Breast epithelium (tissue), 3 donors: ENCODE results near the gene HID1.

ENCODE experiments used
- POLR2A ChIP-seq: fragments of 450-650 bp; IDR thresholded peaks from one replicate; pipeline ENCODE4 v1.6.1; 2016; ENCODE audit warnings: antibody characterized with exemption, mild to moderate bottlenecking, moderate library complexity
- TF ChIP-seq, protein P1 (sequence below), 3 donors: fragments of 450-650 bp; IDR thresholded peaks; one replicate each; pipeline ENCODE4 v1.5.1; 2016 to 2017; ENCODE audit warnings: antibody characterized with exemption in 3 of 3, mild to moderate bottlenecking in 3 of 3, moderate library complexity in 3 of 3

DNA sequence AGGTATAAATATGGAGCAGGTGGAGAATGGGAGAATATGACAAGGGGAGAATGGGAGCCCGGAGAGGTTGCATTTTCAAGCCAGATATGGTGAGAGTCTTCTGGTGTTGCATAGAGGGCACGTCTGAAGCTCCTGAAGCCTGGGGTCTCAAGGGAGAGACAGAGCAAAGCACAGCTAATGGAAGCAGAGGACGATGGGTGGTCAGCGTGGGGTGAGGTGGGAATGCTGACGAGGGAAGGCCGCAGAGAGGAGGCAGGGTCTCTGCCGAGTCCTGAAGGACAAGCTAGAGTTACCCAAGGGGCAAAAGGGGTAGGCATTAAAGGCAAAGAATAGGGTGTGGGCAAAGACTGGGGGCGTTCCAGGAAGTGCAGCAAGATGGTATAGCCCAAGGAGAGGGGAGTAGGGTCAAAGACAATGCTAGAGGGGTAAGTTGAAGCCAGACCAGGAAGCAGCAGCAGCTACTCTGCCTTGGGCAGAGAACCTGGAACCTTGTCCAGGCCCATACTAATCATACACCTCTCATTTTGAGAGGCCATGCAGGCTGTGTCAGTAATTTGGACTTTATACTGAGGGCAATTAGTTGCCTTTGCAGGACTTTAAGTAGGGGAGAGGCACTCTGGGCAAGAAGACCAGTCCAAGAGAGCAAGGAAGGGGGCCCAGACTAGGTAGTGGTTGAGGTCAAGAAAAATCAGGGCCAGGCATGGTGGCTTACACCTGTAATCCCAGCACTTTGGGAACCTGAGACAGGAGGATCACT is 34.2 kb downstream of the HID1 start:
- TF ChIP-seq, protein P1, sequence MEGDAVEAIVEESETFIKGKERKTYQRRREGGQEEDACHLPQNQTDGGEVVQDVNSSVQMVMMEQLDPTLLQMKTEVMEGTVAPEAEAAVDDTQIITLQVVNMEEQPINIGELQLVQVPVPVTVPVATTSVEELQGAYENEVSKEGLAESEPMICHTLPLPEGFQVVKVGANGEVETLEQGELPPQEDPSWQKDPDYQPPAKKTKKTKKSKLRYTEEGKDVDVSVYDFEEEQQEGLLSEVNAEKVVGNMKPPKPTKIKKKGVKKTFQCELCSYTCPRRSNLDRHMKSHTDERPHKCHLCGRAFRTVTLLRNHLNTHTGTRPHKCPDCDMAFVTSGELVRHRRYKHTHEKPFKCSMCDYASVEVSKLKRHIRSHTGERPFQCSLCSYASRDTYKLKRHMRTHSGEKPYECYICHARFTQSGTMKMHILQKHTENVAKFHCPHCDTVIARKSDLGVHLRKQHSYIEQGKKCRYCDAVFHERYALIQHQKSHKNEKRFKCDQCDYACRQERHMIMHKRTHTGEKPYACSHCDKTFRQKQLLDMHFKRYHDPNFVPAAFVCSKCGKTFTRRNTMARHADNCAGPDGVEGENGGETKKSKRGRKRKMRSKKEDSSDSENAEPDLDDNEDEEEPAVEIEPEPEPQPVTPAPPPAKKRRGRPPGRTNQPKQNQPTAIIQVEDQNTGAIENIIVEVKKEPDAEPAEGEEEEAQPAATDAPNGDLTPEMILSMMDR (IDR thresholded peaks at IDR 0.05) = no peak
- no peak for TF ChIP-seq POLR2A
